GM12892 (cell line): Measurements from ENCODE around the gene SUN1.
A peak's percentile ranks its signal among the peaks of the same experiment; 100 is the strongest.

ENCODE experiments used
- DNase-seq: peaks from one replicate; pipeline ENCODE4 v3.0.0; 2011; ENCODE audit not compliant: insufficient read length
- FAIRE-seq: peaks from 2 replicates; lab custom pipeline; 2011; peaks lifted over from hg19 to GRCh38; lab: Jason Lieb, UNC
- POLR2A ChIP-seq: IDR thresholded peaks from 2 replicates; pipeline ENCODE4 v1.6.1; 2011; ENCODE audit warnings: low read depth, low read length, control low read depth
- POLR2AphosphoS5 ChIP-seq: IDR thresholded peaks from 2 replicates; pipeline ENCODE4 v1.6.1; 2011; ENCODE audit warnings: low read depth, low read length, control low read depth
- TAF1 ChIP-seq: IDR thresholded peaks from 2 replicates; pipeline ENCODE4 v1.6.1; 2011; ENCODE audit warnings: low read depth, mild to moderate bottlenecking, control low read depth, low read length, borderline replicate concordance

The SUN1 gene

GRCh38 chr7:828793-829561, 3.3 kb upstream of the SUN1 start:
- TF ChIP-seq POLR2AphosphoS5 (no peak), TAF1 (no peak), POLR2A (no peak)
- no peak for DNase-seq
- FAIRE-seq: no peak

- no peak for TF ChIP-seq POLR2A
- TF ChIP-seq TAF1: no peak
- TF ChIP-seq POLR2AphosphoS5: no peak
- DNase-seq (no peak), FAIRE-seq (no peak)
These were observed 2.2 kb upstream of the SUN1 start for GRCh38 chr7:830069-830468.

GRCh38 chr7:831596-832166, 595 bp upstream of the SUN1 start:
- no peak for TF ChIP-seq POLR2A
- no peak for TF ChIP-seq POLR2AphosphoS5
- TF ChIP-seq TAF1: no peak
- FAIRE-seq: no peak
- peak; percentile 53 for DNase-seq

GRCh38 chr7:832968-833424, 720 bp downstream of the SUN1 start:
- DNase-seq: no peak
- FAIRE-seq: no peak
- TF ChIP-seq POLR2AphosphoS5 (no peak), TAF1 (no peak), POLR2A (no peak)

GRCh38 chr7:833601-834258, 1.5 kb downstream of the SUN1 start:
- no peak for TF ChIP-seq POLR2A
- no peak for TF ChIP-seq TAF1
- no peak for TF ChIP-seq POLR2AphosphoS5
- no peak for FAIRE-seq
- no peak for DNase-seq

GRCh38 chr7:834277-834676, 2.0 kb downstream of the SUN1 start:
- DNase-seq: no peak
- TF ChIP-seq POLR2A: no peak
- no peak for TF ChIP-seq POLR2AphosphoS5
- TF ChIP-seq TAF1: no peak
- FAIRE-seq: no peak

GRCh38 chr7:835021-835420, 2.7 kb downstream of the SUN1 start:
- no peak for TF ChIP-seq POLR2AphosphoS5
- TF ChIP-seq POLR2A: no peak
- no peak for TF ChIP-seq TAF1
- DNase-seq: no peak
- no peak for FAIRE-seq

GRCh38 chr7:835485-836401, 3.5 kb downstream of the SUN1 start:
- DNase-seq (no peak), FAIRE-seq (no peak)
- TF ChIP-seq POLR2A: no peak
- TF ChIP-seq POLR2AphosphoS5: no peak
- no peak for TF ChIP-seq TAF1

GRCh38 chr7:836429-836828, 4.2 kb downstream of the SUN1 start:
- TF ChIP-seq POLR2AphosphoS5 (no peak), POLR2A (no peak), TAF1 (no peak)
- DNase-seq (no peak), FAIRE-seq (no peak)

- FAIRE-seq (no peak), DNase-seq (no peak)
- TF ChIP-seq TAF1 (no peak), POLR2AphosphoS5 (no peak; the same call in 1 of the 2 replicates), POLR2A (no peak)
These were observed 4.7 kb downstream of the SUN1 start for GRCh38 chr7:837001-837400.

GRCh38 chr7:840001-840600, 7.8 kb downstream of the SUN1 start:
- TF ChIP-seq TAF1: no peak
- TF ChIP-seq POLR2AphosphoS5: peak; percentile 49; the same call in 1 of the 2 replicates
- FAIRE-seq: no peak
- no peak for DNase-seq

GRCh38 chr7:841943-842342, 9.7 kb downstream of the SUN1 start:
- FAIRE-seq (no peak), DNase-seq (no peak)
- TF ChIP-seq POLR2A: no peak
- TF ChIP-seq POLR2AphosphoS5: no peak
- TF ChIP-seq TAF1: no peak
